NT2/D1 (cell line): ENCODE measurements around the gene C1S.

Experiments used
- SUZ12 ChIP-seq: IDR thresholded peaks from 2 replicates; pipeline ENCODE4 v1.6.1; 2011; ENCODE audit not compliant: insufficient read length, insufficient read depth; ENCODE audit errors: extremely low read depth
- YY1 ChIP-seq: IDR thresholded peaks from 2 replicates; pipeline ENCODE4 v1.6.1; 2011; ENCODE audit not compliant: insufficient read length, insufficient read depth
- ZNF274 ChIP-seq: IDR thresholded peaks from 2 replicates; pipeline ENCODE4 v1.6.1; 2011; ENCODE audit warnings: mild to moderate bottlenecking, low read depth, low read length

DNA sequence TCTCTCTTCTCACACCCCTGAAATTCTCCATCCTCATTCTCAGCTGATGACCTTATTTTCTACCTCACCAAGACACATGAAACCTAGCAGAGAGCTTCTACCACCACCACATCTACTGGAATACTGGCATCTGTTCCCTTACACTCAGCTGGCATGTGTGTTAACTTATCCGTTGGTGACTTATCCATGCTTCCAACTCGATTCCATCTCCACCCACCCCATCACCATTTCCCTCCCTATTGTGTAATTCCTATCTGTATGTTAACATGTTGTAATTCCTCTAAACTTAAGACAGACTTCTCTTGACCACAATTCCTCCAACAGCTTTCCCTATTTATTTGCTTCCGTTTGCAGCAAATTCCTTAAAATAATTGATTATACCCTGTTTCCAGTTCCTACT is 15.4 kb downstream of the C1S start:
- TF ChIP-seq SUZ12 (no peak), YY1 (no peak), ZNF274 (no peak)
